Activated T-helper 2 cell treated with anti-CD3 and anti-CD28 coated beads, Interferon-gamma antibody, Interleukin-2, Interleukin-4, amounts not matched to agents 10 μg/mL and 5 μg/mL and 100 μg/mL, durations not matched to agents 14 hours and 24 hours and 36 hours (primary cell): ENCODE data around the gene SCAANT1. TPM values are rescaled to one million over a fixed set of nuclear protein-coding genes. Genes with fewer than 3 reads are reported as not detected.
A peak's percentile ranks its signal among the peaks of the same experiment; 100 is the strongest.

Source experiments
- DNase-seq: peaks from one replicate; pipeline ENCODE4 v3.0.0; 2021; ENCODE audit warnings: low spot score
- H3K27ac Mint-ChIP-seq: one replicate; pipeline ENCODE4 v1.8.0; 2021; ENCODE audit warnings: mixed read lengths
- H3K27me3 Mint-ChIP-seq: one replicate; pipeline ENCODE4 v1.8.0; 2021; ENCODE audit warnings: low read depth, mixed read lengths
- H3K36me3 Mint-ChIP-seq: one replicate; pipeline ENCODE4 v1.8.0; 2021; ENCODE audit warnings: low read depth, mixed read lengths
- H3K4me1 Mint-ChIP-seq: one replicate; pipeline ENCODE4 v1.8.0; 2021; ENCODE audit warnings: low read depth, mixed read lengths
- H3K4me3 Mint-ChIP-seq: one replicate; pipeline ENCODE4 v1.8.0; 2021; ENCODE audit warnings: low read depth, mild to moderate bottlenecking, moderate library complexity, mixed read lengths
- H3K9me3 Mint-ChIP-seq: one replicate; pipeline ENCODE4 v1.8.0; 2021; ENCODE audit warnings: mixed read lengths
- intact Hi-C: fragments of 100-400 bp; cut with micrococcal nuclease; formaldehyde crosslinking; loops from one replicate; pipeline ENCODE4 v1.15.1; 2023
- total RNA-seq: library from RNA; stranded (reverse); gene quantifications from 2 replicates; pipeline ENCODE4 v1.2.3, GENCODE V29; 2022

The SCAANT1 gene
- total RNA-seq, 1 donor from 2014 or later, result 1.8 TPM

DNA sequence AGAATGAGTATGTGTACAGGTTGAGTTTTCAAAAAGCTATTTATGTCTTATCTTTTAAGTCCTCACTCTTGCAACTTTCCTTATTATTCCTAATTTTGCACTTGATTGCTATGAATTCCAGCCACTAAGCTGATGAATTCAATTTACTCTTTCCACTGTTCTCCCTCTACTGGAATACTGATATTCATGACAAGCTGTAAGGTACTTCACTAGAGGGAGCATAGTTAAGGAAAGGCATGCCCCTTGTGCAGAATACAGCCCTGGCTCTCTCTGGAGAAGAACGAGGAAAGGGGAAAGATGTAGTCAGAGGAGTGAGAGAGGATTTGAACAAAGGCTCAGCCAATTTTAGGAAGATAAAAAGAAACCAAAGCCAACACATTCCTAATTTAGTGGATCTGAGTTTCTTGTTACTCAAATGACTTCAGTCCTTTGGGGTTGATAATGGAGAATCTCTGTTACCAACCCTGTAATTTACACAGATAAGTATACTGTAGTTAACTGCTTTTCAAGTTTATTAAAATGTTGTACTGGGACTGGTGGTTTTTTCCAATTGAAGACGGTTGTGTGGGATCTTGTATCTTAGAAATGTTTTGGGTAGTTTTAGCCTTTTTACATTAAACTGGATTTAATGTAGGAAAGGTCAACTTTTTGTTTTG, 4.0 kb downstream of the SCAANT1 start:
- no peak overlapping the region for H3K27ac Mint-ChIP-seq
- no peak overlapping the region for H3K4me3 Mint-ChIP-seq
- no peaks in the 10 kb centered on the region for H3K9me3 Mint-ChIP-seq
- no peak for DNase-seq
- peaks cover 23% of the 10 kb centered on the region for H3K4me1 Mint-ChIP-seq
- H3K27me3 Mint-ChIP-seq, result no peaks in the 10 kb centered on the region
- intact Hi-C loops, result no loop called here
- H3K36me3 Mint-ChIP-seq, result peaks cover 19% of the 10 kb centered on the region

DNA sequence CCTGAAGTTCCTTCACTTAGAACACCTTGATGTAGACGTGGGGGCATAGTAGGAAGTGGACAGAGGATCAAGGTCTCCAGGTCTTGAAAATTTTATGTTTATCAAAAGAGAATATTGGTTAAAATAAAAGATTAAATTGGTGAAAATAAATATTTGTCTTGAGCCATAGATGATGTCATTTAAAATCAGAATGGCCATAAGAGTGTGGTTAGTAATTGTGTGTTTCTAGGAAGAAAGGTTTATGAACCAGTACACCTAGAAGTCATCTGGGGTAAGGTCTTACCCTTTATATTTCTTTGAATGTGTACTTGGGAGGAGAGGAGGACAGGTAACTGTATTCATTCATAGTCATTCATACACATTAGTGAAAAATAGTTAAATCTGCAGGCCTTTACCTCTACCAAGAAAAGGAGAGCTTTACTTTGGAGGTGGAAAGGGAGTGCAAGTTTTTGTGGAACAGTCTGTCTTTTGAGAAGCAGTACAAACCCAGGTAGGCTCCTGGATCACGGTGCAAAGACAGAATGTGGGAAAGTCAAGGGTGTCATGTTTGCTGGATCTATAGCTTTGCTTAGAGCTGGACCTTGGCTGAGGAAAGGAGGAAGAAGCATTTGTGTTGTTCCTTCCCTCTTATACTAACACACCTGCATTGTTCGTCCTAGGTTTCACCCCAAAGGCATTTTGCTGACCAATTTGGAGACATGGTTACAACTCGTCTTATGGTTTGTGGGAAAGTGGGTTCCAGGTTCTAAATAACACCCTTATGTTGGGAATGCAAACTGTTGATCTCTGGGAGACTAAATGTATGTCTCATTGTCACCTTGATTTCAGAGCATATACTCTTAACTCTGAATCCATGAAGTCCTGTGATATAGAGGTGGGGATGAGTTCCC, 6.2 kb downstream of the SCAANT1 start:
- H3K27me3 Mint-ChIP-seq, result no peaks in the 10 kb centered on the region
- no peak overlapping the region for H3K4me3 Mint-ChIP-seq
- no peak for DNase-seq
- intact Hi-C loops, result no loop called here
- H3K27ac Mint-ChIP-seq, result no peak overlapping the region
- no peaks in the 10 kb centered on the region for H3K9me3 Mint-ChIP-seq
- peaks cover 30% of the 10 kb centered on the region for H3K36me3 Mint-ChIP-seq
- peaks cover 28% of the 10 kb centered on the region for H3K4me1 Mint-ChIP-seq

DNA sequence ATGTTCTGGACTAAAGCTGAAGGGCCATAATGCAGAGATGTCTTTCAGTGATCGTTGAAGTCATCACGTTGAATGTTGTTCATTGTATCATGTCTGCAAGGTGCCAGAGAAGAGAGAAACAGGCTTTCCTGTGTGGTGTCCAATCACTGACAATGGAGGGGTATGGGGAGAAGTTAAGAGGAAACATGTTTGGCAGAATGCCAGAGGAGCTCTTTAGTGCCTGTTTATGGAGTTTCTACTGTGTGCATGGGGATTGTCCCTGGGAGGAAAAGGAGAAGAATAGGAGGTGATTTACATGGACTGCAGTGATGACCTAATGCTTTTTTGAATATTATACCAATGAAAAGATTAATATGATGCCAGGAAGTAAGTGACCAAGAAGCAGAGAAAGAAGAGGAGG, 11.7 kb downstream of the SCAANT1 start:
- H3K4me1 Mint-ChIP-seq, result peaks cover 38% of the 10 kb centered on the region
- intact Hi-C loops, result loop anchor here (1.0 kb wide), 1 partner anchor 11 kb away; no protein-coding TSS in a partner anchor
- DNase-seq, result no peak
- no peaks in the 10 kb centered on the region for H3K27me3 Mint-ChIP-seq
- peaks cover 52% of the 10 kb centered on the region for H3K36me3 Mint-ChIP-seq
- H3K27ac Mint-ChIP-seq, result peak overlapping the region; percentile 25
- no peaks in the 10 kb centered on the region for H3K9me3 Mint-ChIP-seq
- no peak overlapping the region for H3K4me3 Mint-ChIP-seq

DNA sequence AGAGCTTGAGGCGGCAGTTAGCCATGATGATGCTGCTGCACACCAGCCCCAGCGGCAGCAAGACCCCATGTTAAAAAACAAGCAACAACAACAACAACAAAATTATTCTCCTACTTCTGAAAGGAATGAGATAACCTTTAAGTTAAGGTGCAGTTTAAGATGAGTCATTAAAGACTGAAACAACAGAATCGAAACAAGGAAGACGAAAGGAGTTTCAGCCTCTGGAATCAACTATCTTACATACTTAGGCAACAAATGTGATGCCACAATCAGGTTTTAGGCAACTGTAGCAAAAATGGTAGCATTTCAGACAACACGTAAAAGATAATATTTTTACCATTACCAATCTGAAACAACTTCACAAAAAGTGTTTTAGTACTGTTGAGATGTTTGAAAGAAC, 12.2 kb downstream of the SCAANT1 start:
- DNase-seq, result no peak
- no peaks in the 10 kb centered on the region for H3K27me3 Mint-ChIP-seq
- peak overlapping the region; percentile 25 for H3K27ac Mint-ChIP-seq
- H3K9me3 Mint-ChIP-seq, result no peaks in the 10 kb centered on the region
- intact Hi-C loops, result loop anchor here (1.0 kb wide), 1 partner anchor 11 kb away; no protein-coding TSS in a partner anchor
- peaks cover 51% of the 10 kb centered on the region for H3K36me3 Mint-ChIP-seq
- H3K4me3 Mint-ChIP-seq, result no peak overlapping the region
- H3K4me1 Mint-ChIP-seq, result peaks cover 41% of the 10 kb centered on the region

DNA sequence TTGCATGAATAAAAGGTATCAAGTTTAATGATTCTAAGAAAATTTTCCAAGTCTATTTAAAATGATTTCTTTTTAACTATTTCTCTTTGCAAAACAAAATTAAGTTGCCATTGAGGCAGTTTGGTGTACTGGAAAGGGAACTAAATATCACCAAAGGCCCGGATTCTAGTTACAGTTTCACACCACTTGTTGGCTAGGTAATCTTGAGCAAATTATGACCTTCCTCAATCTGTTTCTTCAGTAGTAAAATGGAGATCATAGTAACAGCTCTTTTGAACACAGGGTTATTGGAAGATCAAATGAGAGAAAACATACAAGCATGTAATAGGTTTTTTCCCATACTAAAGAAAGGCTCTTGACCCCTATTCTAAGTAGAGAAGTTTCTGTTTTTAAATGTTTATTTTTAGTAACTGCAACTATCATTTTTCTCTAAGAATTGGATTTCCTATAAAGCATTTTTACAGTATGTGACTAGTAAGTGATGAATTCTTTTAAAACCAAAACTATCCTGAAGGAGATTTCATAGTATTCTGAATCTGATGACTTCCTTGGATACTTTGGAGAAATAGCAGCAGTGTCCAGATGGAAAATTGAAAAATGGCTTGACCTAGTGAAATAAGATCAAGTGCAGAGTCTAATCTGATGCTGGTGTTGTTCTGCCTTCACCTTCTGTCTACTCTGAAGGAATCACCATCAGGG, 15.7 kb downstream of the SCAANT1 start:
- intact Hi-C loops, result loop anchor here (2.0 kb wide), 1 partner anchor 14 kb away; no protein-coding TSS in a partner anchor
- no peak for DNase-seq
- H3K9me3 Mint-ChIP-seq, result no peaks in the 10 kb centered on the region
- H3K27ac Mint-ChIP-seq, result no peak overlapping the region
- no peak overlapping the region for H3K4me3 Mint-ChIP-seq
- H3K27me3 Mint-ChIP-seq, result no peaks in the 10 kb centered on the region
- peaks cover 40% of the 10 kb centered on the region for H3K36me3 Mint-ChIP-seq
- H3K4me1 Mint-ChIP-seq, result peaks cover 38% of the 10 kb centered on the region

DNA sequence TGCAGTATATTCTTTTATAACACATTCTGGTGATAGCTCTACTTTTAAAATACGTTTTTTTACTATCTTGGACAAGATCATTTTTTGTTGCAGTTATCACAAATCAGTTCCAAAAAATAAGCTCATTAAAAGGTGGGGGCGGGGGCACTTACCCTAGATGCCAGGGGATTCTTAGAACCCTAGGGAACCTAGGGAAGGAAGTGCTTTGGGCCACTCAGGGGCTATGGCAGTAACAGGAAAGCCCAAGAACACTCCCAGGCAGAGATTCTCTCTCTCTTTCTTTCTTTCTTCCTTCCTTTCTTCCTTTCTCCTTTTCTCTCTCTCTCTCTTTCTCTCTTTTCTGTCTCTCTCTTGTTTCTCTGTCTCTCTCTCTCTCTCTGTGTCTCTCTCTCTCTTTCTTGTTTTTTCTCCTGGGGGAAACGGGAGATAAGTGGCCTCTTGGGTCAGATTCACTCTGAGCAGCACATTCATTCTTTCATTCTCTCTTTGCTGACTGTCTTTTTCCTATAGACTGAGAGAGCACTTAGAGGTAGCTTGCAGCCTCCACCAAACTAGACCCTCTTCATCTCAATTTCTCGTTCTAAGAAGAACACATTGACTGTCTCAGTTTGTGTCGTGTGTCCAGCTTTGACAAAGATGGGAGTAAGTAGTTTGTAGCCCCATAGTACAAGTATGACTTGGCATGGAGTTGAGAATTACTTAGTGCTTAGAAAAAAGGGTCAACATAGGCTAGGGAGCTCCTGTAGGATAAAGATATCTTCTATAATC, 16.6 kb downstream of the SCAANT1 start:
- intact Hi-C loops, result loop anchor here (2.0 kb wide), 2 partner anchors 15 to 23 kb away; no protein-coding TSS in a partner anchor
- Mint-ChIP-seq H3K27ac (peak overlapping the region; percentile 66), H3K4me3 (no peak overlapping the region), H3K36me3 (peaks cover 36% of the 10 kb centered on the region), H3K4me1 (peaks cover 37% of the 10 kb centered on the region), H3K27me3 (no peaks in the 10 kb centered on the region), H3K9me3 (no peaks in the 10 kb centered on the region)
- no peak for DNase-seq

DNA sequence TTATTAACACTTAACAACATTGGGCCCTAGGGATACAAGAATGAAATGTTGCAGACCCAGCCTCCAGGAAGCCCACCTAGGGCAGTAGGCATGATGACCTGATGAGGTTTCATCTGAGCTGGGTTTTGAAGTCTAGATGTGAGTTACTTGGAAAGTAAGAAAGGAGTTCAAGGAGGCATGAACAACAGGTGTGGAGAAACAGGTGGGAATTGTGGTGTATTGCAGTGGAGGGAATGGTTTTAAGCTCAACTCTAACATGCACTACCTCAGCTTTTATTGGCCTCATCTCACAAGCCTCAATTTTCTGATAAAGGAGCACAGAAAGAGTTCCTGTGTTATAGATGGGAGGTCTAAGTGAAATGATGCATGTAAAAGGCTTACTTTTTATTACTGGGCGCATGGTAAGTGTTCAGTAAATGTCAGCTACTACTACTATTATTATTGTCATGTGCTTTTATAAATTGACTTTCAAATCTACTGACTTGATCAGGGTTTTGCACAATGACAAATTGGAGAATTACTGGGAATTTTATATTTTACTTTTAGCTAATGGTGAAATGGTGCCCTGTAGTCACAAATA, 19.3 kb downstream of the SCAANT1 start:
- DNase-seq, result no peak
- intact Hi-C loops, result no loop called here
- H3K27me3 Mint-ChIP-seq, result no peaks in the 10 kb centered on the region
- no peaks in the 10 kb centered on the region for H3K9me3 Mint-ChIP-seq
- H3K4me1 Mint-ChIP-seq, result peaks cover 27% of the 10 kb centered on the region
- H3K36me3 Mint-ChIP-seq, result peaks cover 15% of the 10 kb centered on the region
- no peak overlapping the region for H3K27ac Mint-ChIP-seq
- no peak overlapping the region for H3K4me3 Mint-ChIP-seq

DNA sequence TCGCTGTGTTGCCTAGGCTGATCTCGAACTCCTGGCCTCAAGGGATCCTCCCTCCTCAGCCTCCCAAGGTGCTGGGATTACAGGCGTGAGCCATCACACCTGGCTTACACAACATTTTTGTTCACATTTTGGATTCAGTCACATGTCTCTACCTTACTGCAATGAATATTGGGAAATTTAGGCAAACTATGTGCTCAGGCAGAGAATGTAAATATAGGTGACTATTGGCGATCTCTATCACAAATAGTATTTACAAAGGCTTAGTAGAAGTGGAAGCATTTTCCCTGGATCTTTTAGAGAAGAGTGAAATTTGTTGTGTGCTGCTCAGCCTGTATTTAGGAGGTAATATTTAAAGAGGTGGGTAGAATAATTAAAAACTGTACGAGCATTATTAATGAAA, 20.7 kb downstream of the SCAANT1 start:
- H3K4me1 Mint-ChIP-seq, result peaks cover 24% of the 10 kb centered on the region
- no peaks in the 10 kb centered on the region for H3K27me3 Mint-ChIP-seq
- DNase-seq, result no peak

DNA sequence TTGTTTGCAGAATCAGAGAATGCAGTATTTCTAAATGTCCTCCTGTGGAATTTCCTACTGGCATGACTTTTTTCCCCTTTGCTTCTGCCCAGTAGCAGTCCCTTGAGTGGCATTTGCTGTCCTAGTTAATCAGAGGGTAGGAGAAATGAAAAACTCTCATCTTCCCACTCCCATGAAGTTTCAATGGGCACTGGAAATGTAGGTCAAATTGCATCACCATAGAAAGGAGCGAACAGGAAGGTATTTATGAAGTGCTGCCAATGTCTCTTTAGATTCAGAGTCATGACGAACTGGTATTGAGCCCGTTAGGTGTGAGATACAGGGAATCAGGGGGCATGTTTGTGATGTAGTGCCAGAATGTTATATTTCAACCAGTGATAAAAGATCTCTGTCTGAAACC, 25.3 kb downstream of the SCAANT1 start:
- H3K4me3 Mint-ChIP-seq, result no peak overlapping the region
- H3K36me3 Mint-ChIP-seq, result peaks cover 14% of the 10 kb centered on the region
- intact Hi-C loops, result no loop called here
- DNase-seq, result no peak
- peaks cover 18% of the 10 kb centered on the region for H3K4me1 Mint-ChIP-seq
- no peak overlapping the region for H3K27ac Mint-ChIP-seq
- no peaks in the 10 kb centered on the region for H3K9me3 Mint-ChIP-seq
- no peaks in the 10 kb centered on the region for H3K27me3 Mint-ChIP-seq

More for the DNA sequence above, 20.7 kb downstream of the SCAANT1 start:
- Mint-ChIP-seq H3K9me3 (no peaks in the 10 kb centered on the region), H3K4me3 (no peak overlapping the region), H3K27ac (no peak overlapping the region), H3K36me3 (peaks cover 8% of the 10 kb centered on the region)
- intact Hi-C loops, result no loop called here

DNA sequence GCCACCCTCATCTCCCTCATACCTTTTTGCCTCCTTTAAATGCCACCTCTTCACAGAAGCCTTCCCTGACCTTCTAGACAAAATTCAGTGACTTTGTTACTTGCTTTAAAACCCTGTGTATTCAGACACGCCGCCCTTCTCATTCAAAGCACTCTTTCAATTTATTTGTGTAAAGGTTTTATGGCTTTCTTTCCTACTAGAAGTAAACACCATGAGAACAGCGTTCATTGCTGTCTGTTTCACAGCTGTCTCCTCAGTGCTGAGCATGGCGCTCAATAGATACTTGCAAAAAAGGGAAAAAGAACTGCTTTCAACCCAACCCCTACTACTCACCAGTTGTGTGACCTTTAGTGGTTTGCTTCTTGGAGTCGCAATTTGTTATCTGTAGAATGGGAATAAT, 31.5 kb downstream of the SCAANT1 start:
- no peaks in the 10 kb centered on the region for H3K9me3 Mint-ChIP-seq
- H3K27me3 Mint-ChIP-seq, result no peaks in the 10 kb centered on the region
- H3K4me3 Mint-ChIP-seq, result no peak overlapping the region
- no peak for DNase-seq
- intact Hi-C loops, result no loop called here
- no peak overlapping the region for H3K27ac Mint-ChIP-seq
- H3K36me3 Mint-ChIP-seq, result peaks cover 6% of the 10 kb centered on the region
- peaks cover 38% of the 10 kb centered on the region for H3K4me1 Mint-ChIP-seq

DNA sequence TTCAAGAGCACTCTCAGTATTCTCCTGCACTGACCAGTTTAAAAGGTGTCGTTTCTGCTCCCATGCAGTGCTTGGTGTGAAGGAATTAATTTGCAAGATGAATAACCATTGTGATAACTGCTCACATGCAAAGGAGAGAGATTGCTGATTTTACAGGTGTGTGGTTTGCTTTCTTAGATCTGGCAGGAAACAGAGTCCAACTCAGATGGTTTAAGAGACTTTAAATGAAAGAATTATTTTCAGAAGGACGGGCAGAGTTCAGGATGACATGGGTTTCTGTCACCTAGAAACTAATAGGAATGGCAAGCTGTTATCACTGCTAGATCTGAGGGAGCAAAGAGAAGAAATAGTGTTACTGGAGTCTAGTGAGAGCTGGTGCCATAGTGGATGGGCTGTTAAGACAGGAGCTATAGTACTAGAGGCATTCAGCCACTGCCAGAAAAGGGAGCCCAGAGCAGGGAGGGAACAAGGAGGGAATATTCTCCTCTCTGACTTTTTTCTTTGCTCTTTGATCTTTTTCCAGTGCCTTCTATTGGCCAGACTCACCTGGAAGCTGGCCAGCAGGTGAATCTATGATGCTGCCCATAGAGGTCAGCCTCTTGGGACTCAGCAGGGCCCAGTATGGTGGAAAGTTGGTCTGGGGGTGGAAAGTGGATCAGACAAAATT, 33.7 kb downstream of the SCAANT1 start:
- no peak overlapping the region for H3K27ac Mint-ChIP-seq
- intact Hi-C loops, result no loop called here
- H3K9me3 Mint-ChIP-seq, result no peaks in the 10 kb centered on the region
- H3K27me3 Mint-ChIP-seq, result no peaks in the 10 kb centered on the region
- no peak for DNase-seq
- peaks cover 8% of the 10 kb centered on the region for H3K36me3 Mint-ChIP-seq
- peaks cover 34% of the 10 kb centered on the region for H3K4me1 Mint-ChIP-seq
- no peak overlapping the region for H3K4me3 Mint-ChIP-seq
